GM19023 (cell line): ENCODE measurements around the gene ELOB.

ENCODE experiments used
- ATAC-seq: cut with Tn5 transposase; IDR thresholded peaks from one replicate; pipeline ENCODE4 v1.9.1; 2021; ENCODE audit warnings: mild to moderate bottlenecking, moderate library complexity; ENCODE audit not compliant: unreplicated experiment

The ELOB gene

DNA sequence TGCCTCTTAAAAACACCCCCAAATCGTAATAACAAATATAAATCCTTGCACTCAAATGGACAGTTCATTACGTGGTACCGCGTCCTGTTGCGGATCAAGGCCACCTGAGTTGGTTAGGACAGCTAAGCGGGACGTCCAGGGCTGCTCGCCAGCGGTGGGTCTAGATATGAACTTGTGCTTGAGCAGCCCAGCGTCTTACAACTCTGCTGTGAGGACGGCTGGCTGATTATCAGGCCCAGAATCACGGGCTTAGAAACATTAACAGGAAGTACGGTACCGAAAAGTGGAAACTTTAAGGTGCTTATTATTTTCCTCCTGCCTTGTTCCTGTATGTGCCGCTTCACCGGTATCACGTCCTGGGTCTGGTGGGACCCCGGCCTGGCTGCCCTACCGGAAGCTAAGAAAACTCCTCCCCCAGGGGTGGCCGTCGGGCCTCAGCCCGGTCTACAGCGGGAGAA, 25.5 kb downstream of the ELOB start:
- ATAC-seq, result no peak

DNA sequence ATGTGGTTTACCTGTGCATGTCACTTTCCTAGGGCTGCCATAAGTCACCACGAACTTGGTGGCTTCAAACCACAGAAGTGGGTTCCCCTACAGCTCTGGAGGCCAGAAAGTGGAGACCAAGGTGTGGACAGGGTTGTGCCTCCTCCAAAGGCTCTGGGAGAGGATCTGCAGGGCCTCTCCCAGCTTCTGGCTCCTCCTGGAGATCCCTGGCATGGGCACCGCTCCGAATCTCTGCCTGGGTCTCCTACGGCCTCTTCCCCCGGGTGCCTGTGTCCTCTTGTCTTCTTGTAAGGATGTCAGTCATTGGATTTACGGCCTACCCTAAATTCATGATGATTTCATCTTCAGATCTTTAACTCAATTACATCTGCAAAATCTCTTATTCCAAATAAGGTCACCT, 27.1 kb downstream of the ELOB start:
- no peak for ATAC-seq

DNA sequence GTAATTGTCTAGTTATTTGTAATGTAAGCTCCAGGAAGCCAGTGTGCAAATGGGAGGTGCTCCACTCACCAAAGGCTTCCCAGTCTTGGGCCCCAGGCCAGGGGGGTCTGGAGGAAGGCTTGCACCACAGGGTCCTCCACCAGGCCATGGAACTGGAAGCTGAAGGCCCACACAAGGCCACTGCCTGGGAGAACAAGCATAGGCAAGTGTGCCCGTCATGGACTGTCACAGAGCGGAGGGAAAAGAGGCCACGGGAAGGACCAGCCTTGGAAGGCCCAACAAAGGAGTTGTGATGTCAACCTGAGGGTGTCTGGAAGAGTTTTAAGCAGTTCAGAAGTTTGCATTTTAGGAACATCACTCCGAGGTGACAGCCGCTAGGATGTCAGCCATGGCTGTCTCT, 27.6 kb downstream of the ELOB start:
- ATAC-seq, result no peak

DNA sequence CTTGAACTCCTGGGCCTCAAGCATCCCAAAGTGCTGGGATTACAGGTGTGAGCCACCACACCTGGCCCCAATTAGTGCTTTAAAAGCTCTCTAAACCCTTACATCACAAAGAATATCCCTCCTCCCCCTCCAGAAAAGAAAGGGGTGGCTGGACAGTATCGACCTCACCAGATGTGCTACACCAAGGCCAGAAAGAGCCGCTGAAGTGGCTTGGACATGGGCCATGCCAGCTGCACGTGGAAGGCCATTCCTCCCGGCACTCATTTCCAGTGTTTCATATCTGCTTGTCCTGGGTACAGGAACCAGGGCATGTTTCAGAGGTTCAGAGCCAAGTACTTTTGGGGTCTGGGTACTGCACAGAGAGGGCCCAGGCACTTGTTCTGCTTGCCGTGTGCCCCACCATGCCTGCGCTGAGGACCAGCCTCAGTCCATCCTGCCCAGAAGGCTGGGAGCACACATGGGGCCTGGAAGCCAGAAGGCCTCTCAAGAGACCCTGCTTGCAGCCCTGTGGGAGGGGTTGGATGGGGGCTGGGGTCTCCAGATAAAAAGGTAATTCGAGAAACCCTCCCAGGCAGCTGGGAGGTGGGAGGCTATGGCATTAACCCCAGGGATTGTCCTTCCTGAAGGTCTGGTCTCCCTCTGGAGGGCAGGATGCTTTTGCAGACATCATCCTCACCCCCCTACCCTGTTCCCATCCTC, 28.2 kb downstream of the ELOB start:
- no peak for ATAC-seq

DNA sequence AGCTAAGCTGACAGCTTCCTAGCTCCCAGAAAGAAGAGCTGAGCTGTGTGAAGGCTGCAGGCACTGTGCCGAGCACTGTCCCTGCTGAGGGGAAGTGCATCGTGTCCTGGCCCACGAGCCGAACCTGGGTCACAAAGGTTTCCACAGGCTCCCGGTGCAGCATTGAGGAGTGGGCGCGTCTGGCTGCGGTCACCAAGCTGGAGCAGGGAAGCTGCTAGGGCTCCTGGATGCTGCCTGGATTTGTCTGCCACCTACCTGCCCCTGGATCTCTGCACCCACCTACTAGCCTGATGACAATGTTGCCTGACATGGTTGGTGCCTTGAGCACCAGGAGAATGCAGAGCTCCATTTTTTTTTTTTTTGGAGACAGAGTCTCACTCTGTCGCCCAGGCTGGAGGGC, 31.1 kb downstream of the ELOB start:
- ATAC-seq, result no peak

DNA sequence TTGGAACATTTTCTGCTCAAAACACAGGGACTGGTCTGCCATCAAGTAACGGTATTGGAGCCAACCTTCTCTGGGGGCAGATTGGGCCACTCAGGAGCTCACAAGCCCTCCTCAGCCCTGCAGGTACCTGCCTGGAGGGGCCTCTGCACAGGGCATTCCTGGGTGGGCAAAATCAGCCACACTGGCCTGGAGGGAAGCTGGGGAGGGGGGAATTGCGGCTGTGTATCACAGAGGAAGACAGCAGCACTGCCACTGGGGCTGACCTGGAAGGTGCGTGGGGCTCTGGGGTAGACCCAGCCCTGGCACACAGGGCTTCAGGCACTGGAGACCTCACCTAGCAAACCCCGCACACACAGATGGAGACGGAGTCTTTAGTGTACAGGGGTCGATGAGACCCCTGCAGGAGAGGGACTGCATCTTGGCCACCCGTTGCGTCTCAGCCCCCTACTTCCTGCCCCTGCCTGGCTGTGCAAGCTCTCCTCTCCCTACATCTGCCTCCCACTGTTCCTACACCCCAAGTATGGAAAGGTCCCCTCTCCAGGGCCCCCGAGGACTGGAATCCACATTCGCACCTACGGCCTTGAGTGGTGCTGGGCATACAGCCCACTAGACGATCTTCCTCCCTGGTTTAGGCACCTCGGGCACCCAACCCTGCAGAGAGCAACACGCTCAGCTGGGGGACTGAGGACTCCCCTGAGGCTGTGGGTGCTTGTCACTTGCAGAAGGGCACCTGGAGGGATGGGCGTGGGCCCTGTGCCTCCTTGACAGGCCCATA, 31.8 kb downstream of the ELOB start:
- ATAC-seq, result no peak

DNA sequence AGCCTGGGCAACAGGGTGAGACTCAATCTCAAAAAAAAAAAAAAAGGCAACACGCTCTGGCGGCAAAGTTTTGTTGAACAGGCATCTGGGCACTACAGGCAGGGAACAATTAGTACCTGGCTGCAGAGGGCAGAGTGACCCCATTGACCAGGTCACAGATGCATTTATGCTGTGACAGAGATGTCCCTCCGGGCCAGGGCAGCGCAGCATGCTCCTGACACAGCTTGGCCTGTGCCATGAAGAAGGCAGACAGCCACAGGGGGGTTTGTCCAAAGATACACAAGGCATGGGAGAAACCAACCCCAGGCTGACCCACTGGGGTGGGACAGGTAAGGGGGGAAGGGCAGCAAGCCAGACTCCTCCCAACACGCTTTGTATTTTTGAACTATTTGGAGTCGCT, 32.4 kb downstream of the ELOB start:
- ATAC-seq, result no peak

DNA sequence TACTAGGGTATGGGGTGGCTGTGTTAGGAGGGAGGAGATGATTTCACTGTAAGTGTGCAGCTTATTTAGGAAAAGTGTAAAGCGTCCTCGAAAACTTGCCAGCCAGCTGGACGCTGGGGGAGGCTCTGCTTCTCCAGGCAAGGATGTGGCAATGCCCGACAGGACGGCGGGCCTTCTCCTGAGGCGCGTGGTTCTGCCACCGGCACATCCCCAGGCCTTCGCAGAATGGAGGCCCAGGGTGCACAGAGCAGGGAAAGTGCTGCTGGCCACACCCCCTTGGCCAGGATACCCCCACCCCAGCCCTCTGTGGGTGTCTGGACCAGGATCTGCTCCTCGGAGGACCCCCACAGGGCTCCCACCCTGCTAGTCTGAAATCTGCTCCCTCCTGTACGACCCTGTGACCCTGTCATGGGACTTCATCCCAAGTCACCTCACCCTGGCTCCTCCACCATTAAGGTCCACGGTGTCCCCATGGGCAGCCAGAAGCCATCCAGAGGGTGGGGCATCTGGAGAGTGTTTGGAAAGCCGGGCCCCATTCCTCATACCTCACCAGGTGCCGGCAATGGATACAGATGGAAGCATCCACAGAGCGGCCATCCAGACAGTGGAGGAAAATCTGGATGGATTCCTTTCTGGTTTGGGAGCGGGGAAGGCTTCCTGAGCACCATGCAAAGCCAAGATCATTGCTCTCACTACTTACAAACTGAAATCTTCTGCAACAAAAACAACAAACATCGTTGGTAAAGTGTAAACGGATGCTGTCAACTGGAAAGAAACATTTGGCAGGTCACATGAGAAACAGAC, 33.9 kb downstream of the ELOB start:
- no peak for ATAC-seq

DNA sequence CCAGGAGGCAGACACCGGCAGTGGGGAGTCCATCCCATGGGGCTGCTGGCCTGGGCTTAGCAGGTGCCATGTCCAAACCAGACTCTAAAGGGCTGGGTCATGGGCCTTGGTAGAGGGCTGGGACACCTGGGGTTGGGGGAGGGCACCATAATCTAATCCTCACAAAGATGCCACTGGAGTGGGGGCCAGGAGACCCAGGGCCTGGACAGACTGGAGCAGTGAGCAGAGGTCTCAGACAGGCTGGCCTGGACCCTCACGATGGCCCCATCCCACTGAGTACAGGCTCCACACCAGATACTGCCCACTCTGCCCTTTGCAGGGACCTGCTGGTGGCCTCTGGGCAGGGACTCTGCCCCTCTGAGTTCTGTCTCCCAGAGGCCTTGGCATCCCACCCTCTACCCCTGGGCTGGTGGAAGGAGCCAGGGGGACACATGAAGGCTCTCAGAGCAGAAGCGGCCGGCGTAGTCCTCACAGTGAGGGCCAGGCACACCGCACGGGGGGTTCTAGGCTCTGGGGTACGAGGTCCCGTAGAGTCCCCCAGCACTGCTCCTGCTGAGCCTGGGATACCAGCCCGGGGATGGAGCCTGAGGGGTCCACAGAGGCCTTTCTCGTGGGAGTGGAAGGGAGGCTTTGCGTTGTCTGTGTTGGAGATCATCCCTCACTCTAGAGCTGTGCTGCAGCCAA, 34.6 kb downstream of the ELOB start:
- ATAC-seq, result no peak

DNA sequence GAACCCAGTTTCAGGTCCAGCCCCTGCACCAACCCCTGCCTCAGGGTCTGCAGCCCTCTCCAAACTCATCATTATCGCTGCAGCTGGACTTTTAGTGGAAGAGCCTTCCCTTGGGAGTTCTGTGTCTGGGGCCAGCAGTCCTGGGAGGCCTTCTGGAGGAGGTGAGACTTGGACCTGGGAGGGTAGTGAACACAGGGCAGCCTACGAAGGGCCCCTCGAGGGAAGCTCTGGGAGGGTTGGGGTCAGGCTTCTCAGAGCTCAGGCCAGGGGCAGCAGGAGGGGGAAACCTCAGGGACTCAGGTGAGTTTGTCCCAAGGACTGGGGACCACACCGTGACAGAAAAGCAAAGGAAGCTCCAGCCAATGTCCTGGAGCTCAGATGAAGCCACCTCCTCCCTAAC, 35.9 kb downstream of the ELOB start:
- no peak for ATAC-seq

DNA sequence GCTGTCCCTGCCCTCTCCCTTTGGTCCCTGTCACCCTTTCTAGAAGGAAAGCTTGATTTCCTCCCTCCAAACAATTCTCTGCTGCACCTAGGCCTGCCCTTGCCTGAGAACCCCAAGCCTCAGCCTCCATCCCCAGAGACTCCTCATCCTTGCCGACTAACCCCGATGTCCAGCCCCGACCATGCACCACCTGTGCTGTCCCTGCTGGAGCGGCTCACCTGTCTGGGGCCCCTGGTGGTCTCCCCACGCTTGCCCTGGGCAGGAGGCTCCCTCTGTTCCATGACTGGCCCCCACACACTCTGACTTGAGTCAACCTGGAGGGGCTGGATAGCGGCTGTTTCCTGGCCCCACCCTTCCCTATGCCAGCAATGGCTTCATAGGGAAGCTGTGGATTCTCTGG, 36.6 kb downstream of the ELOB start:
- no peak for ATAC-seq

DNA sequence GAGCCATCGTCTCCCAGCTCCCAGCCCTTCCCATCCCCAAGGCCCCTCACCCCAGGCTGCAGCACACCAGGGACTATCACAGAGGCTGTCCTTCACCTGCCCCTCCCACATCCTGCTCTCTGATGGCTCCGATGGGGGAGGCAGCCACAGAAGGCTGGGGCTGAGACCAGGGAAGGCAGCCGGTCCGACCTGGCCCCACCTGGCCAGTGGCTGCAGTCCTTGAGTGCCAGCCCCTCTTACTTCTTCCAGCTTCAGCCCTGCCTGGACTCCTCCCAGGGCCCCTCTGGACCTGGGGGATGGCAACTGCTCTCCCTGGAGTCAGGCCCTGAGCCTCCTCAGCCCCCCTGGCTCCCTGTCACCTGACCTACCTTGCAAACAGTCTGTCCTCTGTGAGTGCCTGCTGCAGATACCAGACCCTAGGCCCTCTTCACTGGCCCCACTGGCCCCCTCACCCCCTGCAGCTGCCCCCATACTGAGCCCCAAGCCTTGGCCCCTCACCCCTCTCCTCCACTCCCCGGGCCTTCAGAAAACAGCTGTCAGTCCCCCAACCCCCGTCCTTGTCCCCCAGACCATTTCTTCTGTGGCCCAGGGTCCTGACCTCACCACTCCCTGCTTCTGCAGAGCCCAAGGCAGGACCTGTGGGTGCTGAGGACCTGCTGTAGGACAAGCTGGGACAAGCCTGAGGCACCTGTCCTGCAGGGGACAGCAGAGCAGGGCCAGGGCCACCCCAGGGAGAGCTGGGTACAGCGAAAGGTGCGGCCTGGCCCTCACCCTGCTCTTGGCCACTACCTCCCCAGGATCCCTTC, 37.3 kb downstream of the ELOB start:
- ATAC-seq, result no peak

DNA sequence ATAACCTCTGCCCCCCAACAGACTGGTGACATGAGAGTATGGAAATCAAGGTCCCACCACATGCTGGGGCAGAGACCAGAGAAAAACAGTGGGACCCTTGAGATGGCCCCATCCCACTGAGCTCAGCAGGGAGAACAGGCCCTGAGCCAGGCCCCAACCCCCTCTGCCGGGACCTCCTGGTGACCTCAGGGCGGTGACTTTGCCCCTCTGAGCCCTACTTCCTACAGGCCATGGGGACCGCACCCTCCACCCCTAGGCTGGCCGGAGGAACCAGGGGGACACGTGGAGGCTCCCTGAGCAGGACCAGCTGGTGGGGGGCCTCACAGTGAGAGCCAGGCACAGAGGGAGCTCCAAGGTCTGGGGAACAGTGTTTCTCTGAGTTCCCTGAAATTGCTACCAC, 38.5 kb downstream of the ELOB start:
- no peak for ATAC-seq

DNA sequence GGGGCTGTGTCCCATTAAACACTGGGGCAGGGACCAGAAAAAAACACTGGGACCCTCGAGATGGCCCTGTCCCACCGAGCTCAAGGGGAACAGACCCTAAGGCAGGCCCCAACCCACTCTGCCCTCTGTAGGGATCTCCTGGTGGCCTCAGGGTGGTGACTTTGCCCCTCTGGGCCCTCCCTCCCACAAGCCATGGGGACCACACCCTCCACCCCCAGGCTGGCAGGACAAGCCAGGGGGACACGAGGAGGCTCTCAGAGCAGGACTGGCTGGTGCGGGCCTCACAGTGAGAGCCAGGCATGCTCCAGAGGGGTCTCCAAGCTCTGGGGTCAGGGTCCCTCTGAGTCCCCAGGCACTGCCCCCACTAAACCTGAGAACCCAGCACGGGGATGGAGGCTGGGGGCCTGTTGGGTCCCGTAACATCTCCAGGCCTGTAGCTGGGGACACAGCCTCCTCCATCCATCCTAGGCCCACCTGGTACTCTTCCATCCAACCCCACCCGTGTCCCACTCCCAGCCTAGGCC, 39.1 kb downstream of the ELOB start:
- ATAC-seq, result no peak

DNA sequence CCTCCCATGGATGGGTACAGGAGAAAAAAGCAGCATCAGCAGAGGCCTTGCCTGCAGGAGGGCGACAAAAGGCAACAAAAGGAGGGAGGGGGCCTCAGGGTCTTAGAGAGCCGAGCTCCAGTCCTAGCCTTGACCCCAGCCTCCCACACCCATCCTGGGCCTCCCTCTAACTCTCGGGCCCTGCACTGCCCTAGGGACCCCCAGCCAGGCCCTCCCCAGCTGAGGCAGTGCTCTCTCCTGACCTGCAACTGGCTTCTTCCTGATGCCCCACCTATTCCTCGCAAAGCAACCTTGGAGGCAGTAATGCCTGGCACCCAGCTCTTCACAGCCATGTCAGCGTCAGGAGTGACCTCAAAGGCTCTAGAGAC, 39.9 kb downstream of the ELOB start:
- no peak for ATAC-seq

DNA sequence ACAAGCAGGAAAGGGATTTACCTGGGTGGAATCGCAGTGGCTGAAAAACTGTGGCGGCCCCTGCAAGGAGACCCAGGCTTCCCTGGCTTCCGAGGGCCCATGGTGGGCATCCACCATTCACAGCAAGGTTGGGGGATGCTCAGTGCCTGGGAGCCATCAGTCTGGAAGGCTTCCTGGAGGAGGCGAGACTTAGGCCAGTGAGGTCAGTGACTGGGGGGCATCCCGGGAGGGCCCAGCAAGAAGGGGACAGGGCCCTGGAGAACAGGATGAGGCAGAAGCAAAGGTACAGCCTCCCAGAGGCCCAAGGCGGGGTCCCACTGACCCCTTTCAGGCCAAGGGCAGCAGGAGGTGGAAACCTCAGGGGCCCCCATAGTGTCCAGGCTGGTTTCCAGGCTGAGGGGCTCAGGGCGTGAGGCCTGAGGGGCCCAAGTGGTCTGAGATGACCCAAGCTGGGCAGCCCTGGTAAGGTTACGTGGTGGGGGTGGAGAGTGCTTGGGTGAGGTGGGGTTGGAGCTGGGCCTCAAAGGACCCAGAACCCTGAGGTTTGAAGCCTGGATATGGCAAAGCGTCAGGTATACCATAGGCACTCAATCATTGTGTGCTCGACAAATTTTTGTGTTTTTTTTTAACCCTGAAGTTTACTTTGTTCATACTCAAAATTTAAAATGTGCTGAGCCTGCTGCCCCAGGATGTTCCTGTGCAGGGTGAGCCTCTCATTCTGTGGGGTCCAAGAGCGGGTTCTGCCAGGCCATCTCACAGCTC, 40.4 kb downstream of the ELOB start:
- ATAC-seq, result no peak

DNA sequence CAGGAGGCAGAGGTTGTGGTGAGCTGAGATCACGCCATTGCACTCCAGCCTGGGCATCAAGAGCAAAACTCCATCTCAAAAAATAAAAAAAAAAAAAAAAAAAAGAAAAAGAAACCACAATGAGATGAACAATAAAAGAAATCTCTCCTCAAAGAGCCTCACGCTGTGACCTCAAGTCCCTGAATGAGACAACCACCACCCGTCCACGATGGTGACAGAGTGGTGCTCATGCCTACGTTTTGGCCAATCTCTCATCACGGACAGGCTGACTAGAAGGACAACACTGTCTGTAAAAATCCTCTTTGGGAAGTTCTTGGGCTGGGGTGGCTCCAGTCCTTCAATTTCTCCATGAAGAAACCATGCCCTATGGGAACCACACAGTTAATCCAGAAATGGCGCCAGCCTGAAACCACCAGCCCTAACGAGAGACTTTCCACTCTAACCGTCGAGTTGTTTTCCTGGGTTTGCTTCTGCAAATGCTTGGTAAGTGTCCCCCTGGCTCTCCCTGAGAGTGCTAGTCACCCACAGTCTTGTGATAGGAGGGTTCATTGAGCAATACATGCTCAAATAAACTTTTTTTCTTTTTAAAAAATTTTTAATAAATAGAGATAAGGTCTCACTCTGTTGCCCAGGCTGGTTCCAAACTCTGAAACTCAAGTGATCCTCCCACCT, 42.1 kb downstream of the ELOB start:
- ATAC-seq, result no peak

DNA sequence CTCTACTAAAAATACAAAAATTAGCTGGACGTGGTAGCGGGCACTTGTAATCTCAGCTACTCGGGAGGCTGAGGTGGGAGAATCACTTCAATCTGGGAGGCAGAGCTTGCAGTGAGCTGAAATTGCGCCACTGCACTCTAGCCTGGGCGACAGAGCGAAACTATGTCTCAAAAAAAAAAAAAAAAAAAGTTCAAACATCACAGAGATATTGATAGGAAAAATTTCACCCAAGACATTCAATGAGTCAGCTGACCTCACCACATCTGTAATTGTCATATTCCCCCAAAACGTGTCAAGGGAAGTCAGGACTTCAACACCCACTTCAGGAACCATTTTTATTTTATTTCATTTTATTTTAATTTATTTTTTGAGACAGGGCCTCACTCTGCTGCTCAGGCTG, 49.0 kb downstream of the ELOB start:
- no peak for ATAC-seq

DNA sequence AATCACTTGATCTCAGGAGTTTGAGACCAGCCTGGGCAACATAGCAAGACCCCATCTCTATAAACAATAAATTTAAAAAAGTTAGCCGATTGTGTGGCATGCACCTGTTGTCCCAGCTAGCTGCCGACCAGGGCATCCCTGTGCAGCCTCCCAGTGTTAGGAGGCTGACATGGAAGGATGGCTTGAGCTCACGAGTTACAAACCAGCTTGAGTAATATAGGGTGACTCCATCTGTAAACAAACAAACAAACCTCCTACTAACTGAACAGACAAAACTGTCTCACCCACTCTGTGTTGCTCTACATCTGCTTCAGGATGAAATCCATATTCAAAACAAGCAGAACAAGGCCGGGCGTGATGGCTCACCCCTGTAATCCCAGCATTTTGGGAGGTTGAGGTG, 50.2 kb downstream of the ELOB start:
- ATAC-seq, result no peak
